Measurements from ENCODE around the gene PRSS36. TPM values are rescaled to one million over a fixed set of nuclear protein-coding genes. Genes with fewer than 3 reads are reported as not detected.

The PRSS36 gene
- total and polyA plus RNA-seq, 2 of the 4 experiments (the other 2 are of a cell fraction) = 0.18 to 0.55 TPM

- TF ChIP-seq CHD1 (IDR thresholded peaks at IDR 0.05; ENCODE audit: low read depth, low read length) (no peak), NFE2L2 (IDR thresholded peaks at IDR 0.05; ENCODE audit: low read depth, low read length) (no peak), POLR2A (IDR thresholded peaks at IDR 0.05; ENCODE audit: low read depth, low read length) (no peak)
Measured at GRCh38 chr16:31187808-31188189, 37.9 kb upstream of the PRSS36 start.

More at GRCh38 chr16:31187808-31188189, 37.9 kb upstream of the PRSS36 start:
- Histone ChIP-seq H3K4ac (ENCODE audit: low read depth, low read length) (no peak overlapping the region), H2BK5ac (ENCODE audit: low read depth, low read length, poor library complexity, severe bottlenecking) (no peak overlapping the region), H3K18ac (ENCODE audit: low read depth, low read length) (no peak overlapping the region), H2AK5ac (ENCODE audit: low read depth, low read length) (no peak overlapping the region), H2AFZ (replicated peaks; ENCODE audit: low read length, poor library complexity) (no peak overlapping the region), H3K4me3 (ENCODE audit: insufficient read depth, low read depth, low read length) (no peak overlapping the region), H4K91ac (ENCODE audit: insufficient read depth, low read depth, low read length) (no peak overlapping the region), H4K8ac (ENCODE audit: low read depth in 2 of 2, low read length in 2 of 2) (no peak overlapping the region), H2BK20ac (ENCODE audit: low read depth, low read length) (no peak overlapping the region), H3K9ac (ENCODE audit: low read depth, low read length) (no peak overlapping the region), H3K79me1 (ENCODE audit: low read depth in 1 of 2, low read length in 2 of 2) (peaks cover 59 to 91% of the 10 kb centered on the region in 2 experiments), H2AK9ac (replicated peaks; ENCODE audit: low read depth, low read length, poor library complexity) (no peak overlapping the region), H3K14ac (replicated peaks; ENCODE audit: low read depth, low read length) (no peak overlapping the region), H3K27ac (ENCODE audit: insufficient read depth, low read length) (no peak overlapping the region), H3K4me2 (ENCODE audit: low read depth, low read length) (no peak overlapping the region), H3K23ac (ENCODE audit: low read depth, low read length) (no peak overlapping the region), H4K20me1 (ENCODE audit: insufficient read depth, low read length) (peaks cover 92% of the 10 kb centered on the region), H4K5ac (ENCODE audit: low read depth, low read length) (no peak overlapping the region), H3K9me3 (ENCODE audit: control insufficient read depth, insufficient read depth, low read length) (no peaks in the 10 kb centered on the region), H2BK15ac (ENCODE audit: low read depth, low read length) (no peak overlapping the region), H2BK120ac (ENCODE audit: low read depth, low read length) (no peak overlapping the region), H3K4me1 (ENCODE audit: control insufficient read depth, insufficient read depth, low read length) (peaks cover 4% of the 10 kb centered on the region; the same call in 1 of the 2 replicates), H3K9me1 (ENCODE audit: insufficient read depth, low read length) (peaks cover 6% of the 10 kb centered on the region; the same call in 1 of the 2 replicates), H3K27me3 (ENCODE audit: control insufficient read depth, insufficient read depth, low read length) (no peaks in the 10 kb centered on the region), H3K56ac (ENCODE audit: extremely low read depth, insufficient read depth, low read length) (no peak overlapping the region), H3K36me3 (ENCODE audit: control insufficient read depth, insufficient read depth, low read length) (peaks cover 90% of the 10 kb centered on the region)
- ChIA-PET POLR2A (ENCODE audit: unreplicated experiment) (no interaction called here), CTCF (interaction anchor here (0.8 kb wide), 1 partner anchor 11 kb away, joined by 3 read pairs; no protein-coding TSS in a partner anchor)
- DNase-seq (no peak), ATAC-seq (ENCODE audit: low read depth) (no peak)
- intact Hi-C loops (cut with micrococcal nuclease) (loop anchor here (10.0 kb wide), 1 partner anchor 687 kb away; the partner anchor contains the start of gene ZNF267), dilution Hi-C loops (cut with HindIII; ENCODE audit: low sequenced_read_pairs, unreplicated experiment) (no loop called here), in situ Hi-C loops (cut with MboI; ENCODE audit: low sequenced_read_pairs) (no loop called here)
- 88% methylated on average over 1 of the region's 8 CpGs; no CpG with 5 or more reads in 1 of the 2 experiments for WGBS, 2 experiments (ENCODE audit: extremely low coverage in 2 of 2, insufficient read length in 1 of 2)
- no TSS peak for BruUV-seq (replicated peaks)
